GM15510 (cell line): ENCODE measurements around the gene FAM3A.

Experiments
- POLR2A ChIP-seq: IDR thresholded peaks from 3 replicates; pipeline ENCODE4 v1.6.1; 2011; ENCODE audit warnings: borderline replicate concordance; ENCODE audit not compliant: insufficient read length; ENCODE audit errors: extremely low read depth

FAM3A gene

DNA sequence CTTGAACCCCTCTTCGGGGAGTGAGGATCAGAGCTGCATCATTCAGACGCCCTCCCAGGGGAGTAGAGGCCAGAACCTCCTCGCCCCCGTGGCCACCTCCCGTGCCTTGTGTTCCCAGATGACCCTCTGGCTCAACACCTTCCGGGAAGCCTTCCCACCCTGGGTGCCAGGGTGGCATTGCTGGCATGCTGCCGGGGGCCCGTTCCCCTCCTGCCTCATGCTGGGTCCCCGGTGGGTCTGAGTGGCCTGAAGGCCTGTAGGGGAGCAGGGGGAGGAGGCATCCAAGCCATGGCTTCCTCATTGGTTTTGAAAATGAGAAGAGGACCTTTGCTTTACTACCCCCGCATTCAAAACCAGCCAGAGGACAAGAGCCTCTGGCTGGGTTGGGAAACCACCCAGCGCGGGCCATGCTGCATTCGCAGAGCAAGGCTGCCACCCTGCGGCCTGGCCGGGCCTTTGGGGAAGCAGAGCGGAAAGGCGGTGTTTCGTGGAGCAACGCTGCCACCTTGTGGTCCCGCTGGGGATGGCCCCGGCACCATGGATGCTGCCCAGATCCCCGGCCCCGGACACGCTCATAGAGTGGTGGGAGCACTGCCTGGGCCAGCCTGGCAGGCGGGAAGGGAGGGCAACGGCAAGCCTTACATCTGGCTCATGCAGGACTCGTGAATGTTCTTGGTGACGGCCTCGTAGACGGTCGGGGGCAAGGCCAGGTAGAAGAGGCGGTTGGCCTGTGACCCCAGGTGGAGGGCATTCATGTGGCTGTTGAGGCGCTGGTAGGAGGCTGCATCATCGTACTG, 18.7 kb upstream of the FAM3A start:
- no peak for TF ChIP-seq POLR2A

DNA sequence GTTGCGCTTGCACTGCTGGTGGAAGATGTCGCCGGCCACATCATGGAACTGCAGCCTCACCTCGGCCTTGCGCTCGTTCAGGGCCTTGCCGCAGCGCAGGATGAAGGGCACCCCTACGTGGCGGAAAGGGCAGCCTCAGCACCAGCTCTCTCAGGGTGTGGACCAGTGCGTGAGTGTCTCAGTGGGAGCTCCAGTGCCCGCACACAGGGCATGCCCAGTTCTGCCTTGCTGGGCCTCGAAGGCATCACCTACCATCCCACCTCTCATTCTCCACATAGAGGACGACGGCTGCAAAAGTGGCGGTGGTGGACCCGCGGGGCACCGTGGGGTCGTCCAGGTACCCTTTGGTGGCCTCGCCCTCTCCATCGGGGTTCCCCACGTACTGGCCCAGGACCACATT, 16.7 kb upstream of the FAM3A start:
- TF ChIP-seq POLR2A: no peak

DNA sequence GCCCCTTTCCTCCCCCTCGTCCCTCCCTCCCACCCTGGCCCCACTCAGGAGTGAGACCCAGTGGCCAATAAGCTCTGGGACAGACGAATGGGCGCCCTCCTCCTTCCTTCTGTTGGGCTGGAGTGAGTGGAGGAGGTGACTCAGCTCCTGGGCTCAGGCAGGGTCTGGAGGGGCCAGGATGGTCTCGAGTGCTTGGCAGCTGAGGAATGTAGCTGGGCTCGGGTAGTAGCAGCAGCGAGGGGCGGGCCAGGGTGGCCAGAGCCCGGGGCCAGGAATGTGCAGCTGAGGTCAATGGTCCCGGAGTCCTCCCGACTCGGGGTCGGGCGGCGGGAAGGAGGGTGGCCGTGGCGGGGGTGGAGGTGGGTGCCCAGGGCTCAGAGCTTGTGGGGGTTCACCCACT, 15.6 kb upstream of the FAM3A start:
- no peak for TF ChIP-seq POLR2A

DNA sequence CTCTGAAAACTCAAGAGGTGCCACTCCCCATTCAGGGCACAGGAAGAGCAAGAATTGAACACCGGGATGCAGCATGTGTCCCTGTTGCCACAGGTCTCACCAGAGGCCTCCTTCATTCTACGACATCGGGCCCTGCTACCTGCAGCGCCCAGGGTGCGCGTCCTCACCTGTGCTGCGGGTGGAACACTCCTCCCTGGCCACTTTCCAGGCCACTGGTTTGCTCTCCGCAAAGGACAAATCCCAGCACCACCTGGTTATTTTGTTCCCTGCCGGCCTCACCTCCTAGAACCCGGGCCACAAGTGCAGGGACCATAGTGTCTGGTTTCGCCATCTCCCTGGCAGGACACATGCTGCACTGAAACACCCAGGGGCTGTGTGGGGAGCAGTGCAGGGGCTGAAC, 14.3 kb upstream of the FAM3A start:
- no peak for TF ChIP-seq POLR2A

DNA sequence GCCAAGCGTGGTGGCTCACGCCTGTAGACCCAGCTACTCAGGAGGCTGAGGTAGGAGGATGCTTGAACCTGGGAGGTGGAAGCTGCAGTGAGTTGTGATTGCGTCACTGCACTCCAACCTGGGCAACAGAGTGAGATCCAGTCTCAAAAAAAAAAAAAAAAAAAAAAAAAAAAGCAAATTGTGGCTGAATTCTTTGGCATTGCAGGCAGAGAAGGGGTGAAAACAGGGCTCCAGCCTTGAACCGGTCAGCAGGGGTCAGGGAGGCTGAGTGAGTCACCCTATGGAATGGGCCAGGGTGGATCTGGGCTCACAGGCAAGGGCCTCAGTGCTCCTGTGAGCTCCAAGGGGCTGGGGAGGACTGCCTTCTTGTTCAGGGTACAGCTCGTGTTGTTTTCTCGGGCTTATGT, 13.2 kb upstream of the FAM3A start:
- TF ChIP-seq POLR2A: no peak

DNA sequence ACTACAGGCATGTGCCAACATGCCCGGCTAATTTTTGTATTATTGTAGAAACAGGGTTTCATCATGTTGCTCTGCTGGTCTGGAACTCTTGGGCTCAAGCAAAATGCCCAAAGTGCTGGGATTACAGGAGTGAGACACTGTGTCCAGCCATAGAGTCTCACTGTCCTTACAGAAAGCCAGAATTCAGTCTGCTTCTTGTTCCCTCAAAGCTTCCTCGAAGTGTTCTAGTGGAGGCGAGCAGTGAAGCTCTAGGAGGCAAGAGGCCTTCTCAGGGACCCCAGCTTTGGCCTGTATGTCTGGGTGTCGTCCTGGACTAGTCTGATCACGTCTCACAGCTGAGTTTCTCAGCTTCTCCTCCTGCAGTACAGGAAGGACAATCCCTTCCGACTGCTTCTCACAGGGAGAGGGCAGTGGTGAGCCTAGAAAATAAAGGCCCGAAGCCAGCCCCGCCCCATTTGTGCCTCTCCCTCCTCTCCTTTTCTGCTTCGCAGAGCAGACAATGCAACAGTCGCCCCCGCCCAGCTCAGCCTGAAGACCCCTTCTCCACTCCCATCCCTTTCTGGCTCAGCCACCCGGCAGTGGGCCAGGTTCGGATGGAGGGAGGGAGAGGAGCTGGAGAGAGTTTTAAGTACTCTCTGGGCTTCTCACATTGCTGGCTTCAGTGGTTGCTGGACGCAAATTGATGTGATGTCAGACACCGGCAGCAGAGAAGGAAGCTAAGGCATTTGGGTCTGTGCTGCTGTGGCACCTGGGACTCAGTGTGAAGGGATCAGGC, 11.1 kb upstream of the FAM3A start:
- TF ChIP-seq POLR2A: no peak

DNA sequence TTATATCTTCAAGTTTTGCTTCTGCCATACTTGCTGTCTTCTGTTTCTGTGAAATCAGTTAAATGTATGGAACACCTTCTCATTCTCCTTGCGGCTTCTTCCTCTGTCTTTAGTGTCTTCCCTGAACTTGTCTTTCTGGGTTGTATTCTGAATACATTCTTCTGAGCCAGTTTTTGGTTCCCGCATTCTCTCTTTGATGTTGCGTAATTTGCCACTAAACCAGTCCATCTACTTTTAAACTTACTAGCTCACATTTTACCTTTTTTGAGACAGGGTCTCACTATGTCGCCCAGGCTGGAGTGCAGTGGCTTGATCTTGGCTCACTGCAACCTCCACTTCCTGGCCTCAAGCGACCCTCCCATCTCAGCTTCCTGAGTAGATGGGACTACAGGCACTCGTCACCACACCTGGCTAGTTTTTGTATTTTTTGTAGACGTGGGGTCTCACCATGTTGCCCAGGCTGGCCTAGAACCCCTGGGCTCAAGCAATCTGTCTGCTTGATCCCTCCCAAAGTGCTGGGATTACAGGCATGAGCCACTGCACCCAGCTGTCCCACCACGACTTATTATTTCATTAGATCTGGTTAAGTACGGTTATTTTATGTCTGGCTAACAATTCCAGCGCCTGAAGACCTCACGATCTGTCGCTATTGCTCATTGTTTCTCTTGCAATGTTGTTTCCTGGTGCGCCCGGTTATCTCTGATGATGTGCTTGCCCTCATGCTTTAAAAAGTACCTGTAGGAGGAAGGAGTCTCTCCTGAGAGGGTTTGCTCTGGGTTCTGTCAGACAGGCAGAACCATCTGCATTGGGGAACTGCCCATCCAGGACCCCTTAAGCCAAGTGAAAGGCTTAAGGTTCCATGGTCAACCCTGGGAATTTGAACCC, 9.8 kb upstream of the FAM3A start:
- no peak for TF ChIP-seq POLR2A

DNA sequence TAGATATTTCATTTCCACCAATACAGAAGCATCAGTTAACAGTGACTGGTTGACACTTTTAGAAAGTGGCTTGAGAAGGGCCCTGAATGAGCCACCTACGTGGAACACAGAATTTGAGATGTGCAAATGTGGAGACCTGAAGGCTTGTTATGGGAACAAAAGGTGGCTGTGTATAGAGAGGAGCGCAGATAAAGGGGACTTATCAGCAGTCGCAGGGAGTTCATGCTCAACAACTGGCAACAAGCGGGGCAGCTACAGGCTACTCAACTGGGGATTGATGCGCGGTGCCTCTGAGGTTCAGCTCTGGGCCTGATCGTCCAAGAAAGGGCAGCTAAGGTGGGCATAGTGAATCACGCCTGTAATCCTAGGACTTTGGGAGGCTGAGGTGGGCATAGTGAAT, 3.4 kb upstream of the FAM3A start:
- no peak for TF ChIP-seq POLR2A

DNA sequence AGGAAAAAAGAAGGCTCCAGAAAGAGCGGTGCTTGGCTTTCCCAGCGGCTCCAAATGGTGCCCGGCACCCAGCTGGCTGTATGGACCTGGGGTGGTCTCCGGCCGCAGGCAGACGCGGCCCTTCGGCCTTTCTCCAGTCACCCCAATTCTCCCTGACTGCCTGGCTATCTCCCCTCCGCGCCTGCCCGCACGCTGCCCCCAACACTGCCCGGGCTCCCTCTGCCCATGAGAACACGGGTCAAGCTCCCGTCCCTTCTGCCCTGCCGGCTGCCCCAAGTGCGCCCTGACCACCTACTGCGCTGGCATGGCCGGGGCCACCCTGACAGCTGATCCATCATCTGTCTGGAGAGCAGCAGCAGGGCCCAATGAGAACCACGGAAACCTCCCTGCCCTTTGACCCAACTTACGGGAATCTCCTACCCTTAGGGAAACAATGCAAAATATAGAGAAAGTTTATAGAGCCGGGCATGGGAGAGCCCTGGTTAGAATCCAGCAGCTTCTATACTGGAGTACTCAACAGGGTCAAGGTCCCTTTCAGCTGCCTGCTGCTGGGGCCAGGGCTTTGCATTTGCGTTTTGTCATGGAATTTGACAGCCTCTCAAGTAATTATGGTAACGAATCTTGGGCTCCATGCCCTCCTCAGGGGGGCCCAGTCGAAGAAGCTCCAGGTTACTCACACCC, 1.2 kb upstream of the FAM3A start:
- no peak for TF ChIP-seq POLR2A

DNA sequence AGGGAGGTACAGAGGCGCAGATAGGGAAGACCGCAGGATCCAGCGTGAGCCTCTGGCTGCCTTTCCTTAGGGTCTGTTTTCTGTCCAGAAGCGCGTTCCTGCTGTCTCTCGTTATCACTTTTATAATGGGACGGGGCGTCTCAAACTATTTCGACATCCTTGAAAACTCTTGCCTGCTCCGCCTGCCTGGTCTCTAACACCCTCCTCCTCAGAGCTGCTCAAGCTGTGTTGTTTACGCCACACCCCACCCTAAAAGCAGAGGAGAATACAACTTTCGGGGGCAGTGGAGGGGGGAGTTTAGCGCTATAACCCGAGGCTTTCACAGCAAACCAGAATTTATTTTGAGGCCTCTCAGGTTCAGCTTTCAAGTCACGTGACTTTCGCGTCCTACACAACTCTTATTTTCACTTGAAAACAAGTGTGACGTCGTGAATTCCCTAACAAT, 646 bp upstream of the FAM3A start:
- TF ChIP-seq POLR2A: no peak

DNA sequence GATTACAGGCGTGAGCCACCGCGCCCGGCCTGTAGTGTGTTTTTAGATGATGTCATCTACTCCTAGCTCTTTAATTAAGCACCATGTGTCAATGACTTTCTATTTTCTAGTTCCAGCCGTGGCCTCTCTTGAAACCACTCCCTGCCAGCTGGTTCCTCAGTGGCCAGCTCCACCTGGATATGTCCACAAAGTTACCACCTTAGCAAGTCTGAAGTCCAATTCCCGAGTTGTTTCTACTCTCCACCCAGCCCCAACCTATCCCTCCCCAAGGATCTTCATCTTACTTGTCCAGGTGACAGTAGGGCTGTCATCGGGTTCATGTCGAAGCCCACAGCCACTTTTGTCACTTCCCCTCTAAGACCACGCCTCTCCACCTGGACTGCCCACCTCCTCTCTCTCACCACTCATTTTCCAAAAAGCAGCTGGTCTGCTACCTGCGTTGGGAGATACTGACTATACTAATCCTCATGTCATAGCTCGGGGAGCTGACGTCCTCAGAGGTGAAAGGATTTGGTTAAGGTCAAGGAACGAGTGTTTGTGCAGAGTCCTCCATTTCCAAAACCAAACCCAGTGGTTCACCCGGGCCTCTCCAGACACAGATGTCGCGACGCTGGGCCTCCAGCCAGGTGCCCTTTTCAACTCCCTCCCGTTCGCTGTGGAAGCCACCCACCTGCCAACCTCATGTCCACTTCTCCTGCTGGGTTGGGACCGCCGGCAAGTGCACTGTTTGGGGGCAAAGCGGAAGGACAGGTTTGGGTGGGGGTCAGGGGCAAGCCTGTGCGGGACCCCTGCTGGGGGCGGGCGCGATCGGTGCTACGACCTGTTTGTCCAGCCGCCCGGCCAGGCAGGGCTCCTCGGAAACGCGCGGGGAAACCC, 704 bp downstream of the FAM3A start:
- TF ChIP-seq POLR2A: no peak

DNA sequence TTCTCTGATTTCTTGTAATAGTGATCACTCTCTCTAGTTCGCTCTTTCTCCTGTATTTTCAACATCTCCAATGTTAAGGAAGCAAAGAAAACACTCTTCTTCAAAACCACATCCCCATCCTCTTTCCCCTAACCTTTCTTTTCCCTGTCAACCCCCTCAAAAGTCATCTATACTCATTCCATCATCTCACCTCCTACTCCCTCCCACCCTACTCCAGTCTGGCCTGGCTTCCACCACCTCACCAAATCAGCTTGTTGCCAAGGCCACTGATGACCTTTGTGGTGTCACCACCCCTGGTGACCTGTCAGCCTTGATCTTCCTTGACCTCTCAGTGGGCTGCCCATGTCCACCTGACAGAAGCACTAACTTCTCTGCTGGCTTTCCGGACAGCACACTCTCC, 2.3 kb downstream of the FAM3A start:
- no peak for TF ChIP-seq POLR2A

DNA sequence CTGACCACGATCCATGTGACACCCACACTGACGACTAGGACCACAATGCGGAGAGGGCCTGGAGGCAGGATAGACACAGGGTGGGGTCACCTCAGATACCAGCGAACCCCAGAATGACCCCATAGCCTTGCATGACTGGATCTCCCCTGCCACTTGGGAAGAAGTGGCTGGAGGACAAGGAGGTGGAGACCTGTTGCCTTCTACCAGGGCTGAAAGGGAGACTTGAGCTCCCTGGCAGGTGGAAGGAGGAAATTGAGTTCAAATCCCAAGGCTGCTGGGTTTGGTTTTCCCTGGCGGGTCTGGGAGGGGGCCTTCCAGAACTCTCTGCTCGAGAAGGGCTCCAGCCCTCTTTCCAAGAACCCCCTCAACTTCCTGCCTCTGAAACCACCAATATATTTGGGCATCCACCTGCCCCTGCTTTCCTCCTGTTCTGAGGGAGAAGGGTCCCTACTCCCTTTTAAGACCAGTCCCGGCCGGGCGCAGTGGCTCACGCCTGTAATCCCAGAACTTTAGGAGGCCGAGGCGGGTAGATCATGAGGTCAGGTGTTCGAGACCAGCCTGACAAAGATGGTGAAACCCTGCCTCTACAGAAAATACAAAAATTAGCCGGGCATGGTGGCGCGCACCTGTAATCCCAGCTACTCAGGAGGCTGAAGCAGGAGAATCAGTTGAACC, 3.0 kb downstream of the FAM3A start:
- no peak for TF ChIP-seq POLR2A
